HG03060 (cell line): ENCODE measurements around the gene BOK.

ENCODE experiments used
- ATAC-seq: cut with Tn5 transposase; IDR thresholded peaks from one replicate; pipeline ENCODE4 v1.9.1; 2021; ENCODE audit warnings: low read depth, moderate number of reproducible peaks; ENCODE audit not compliant: unreplicated experiment

Gene BOK

GRCh38 chr2:241617431-241618154 lies 59.0 kb downstream of the BOK start:
- ATAC-seq = no peak

- ATAC-seq = no peak
Measured at GRCh38 chr2:241618296-241618805, 59.8 kb downstream of the BOK start.

DNA sequence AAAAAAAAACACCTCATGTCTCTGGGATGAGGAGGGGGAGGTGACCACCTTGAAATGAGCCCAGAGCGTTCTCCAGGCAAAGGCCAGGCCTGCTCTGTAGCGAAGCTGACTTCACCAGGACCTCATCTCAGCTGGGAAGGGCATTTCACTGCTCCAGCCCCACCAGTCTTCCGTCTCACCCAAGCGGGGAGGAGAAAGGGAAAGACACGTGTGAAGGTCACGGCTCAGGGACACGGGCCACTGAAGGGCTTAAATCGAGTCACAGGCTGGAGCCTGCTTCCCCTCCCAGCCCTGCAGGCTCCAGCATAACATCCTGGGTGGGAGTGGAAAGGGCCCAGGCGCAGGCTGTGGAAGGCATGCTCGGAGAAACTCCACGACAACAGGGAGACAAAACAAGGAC lies 60.3 kb downstream of the BOK start:
- ATAC-seq = no peak

GRCh38 chr2:241619597-241620418 lies 61.3 kb downstream of the BOK start:
- ATAC-seq = no peak

- no peak for ATAC-seq
Measured at GRCh38 chr2:241620419-241620769, 61.8 kb downstream of the BOK start.
